Astrocyte of the spinal cord (primary cell): ENCODE results near the gene DPP4.

Experiments used
- DNase-seq: peaks from one replicate; pipeline ENCODE4 v3.0.0; 2011; ENCODE audit warnings: low read depth, low spot score
- H3K4me3 ChIP-seq: 2 replicates; pipeline ENCODE4 v1.5.1; 2011; ENCODE audit warnings: low read depth, mild to moderate bottlenecking, low read length, moderate library complexity
- in situ Hi-C: cut with HindIII; loops from 2 replicates; pipeline ENCODE4 v1.10.0; 2017; ENCODE audit warnings: low sequenced_read_pairs
- TF ChIP-seq, protein P1 (sequence below): IDR thresholded peaks from 2 replicates; pipeline ENCODE4 v1.5.1; 2012; ENCODE audit warnings: low read depth, mild to moderate bottlenecking, low read length, inconsistent platforms

DPP4 gene

DNA sequence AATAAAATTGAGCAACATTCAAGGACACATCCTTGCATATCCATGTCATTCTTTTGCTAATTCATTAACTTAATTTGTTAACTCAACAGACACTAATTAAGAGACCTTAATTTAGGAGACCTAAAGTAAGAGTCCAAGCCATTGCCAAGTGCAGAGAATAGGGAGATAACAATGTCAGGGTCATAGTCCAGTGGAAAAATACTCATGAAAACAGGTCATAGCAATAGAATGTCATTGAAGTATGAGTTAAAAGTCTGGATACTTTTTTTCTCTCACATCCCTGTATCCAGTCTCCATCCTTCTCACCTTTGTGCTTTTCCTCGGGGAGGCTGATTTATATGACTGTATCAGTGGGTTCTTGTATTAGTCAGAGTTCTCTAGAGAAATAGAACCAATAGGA is 26.6 kb upstream of the DPP4 start:
- TF ChIP-seq, protein P1, sequence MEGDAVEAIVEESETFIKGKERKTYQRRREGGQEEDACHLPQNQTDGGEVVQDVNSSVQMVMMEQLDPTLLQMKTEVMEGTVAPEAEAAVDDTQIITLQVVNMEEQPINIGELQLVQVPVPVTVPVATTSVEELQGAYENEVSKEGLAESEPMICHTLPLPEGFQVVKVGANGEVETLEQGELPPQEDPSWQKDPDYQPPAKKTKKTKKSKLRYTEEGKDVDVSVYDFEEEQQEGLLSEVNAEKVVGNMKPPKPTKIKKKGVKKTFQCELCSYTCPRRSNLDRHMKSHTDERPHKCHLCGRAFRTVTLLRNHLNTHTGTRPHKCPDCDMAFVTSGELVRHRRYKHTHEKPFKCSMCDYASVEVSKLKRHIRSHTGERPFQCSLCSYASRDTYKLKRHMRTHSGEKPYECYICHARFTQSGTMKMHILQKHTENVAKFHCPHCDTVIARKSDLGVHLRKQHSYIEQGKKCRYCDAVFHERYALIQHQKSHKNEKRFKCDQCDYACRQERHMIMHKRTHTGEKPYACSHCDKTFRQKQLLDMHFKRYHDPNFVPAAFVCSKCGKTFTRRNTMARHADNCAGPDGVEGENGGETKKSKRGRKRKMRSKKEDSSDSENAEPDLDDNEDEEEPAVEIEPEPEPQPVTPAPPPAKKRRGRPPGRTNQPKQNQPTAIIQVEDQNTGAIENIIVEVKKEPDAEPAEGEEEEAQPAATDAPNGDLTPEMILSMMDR, result no peak
- no peak for DNase-seq
- in situ Hi-C loops, result no loop called here
- no peak overlapping the region for H3K4me3 ChIP-seq

DNA sequence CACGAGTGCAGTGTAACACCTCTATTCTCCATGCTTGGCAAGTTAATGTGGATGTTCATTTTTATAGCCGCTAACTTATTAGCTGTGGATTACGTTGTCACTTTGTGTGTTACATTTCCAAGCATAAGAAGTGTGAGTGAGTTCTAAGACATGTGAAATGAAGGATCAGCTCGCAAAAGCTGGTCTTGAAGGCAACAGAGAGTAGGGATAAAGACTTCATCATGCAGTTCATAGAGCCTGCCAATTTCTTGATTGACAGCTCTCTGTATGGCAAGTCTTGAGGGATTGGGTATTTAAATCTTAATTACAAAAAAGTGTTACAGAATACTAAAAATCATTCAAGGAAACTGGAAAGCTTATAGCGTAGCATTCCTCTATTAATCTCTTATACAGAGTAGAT is 25.8 kb upstream of the DPP4 start:
- DNase-seq, result no peak
- TF ChIP-seq, protein P1, result no peak
- no peak overlapping the region for H3K4me3 ChIP-seq
- in situ Hi-C loops, result no loop called here

DNA sequence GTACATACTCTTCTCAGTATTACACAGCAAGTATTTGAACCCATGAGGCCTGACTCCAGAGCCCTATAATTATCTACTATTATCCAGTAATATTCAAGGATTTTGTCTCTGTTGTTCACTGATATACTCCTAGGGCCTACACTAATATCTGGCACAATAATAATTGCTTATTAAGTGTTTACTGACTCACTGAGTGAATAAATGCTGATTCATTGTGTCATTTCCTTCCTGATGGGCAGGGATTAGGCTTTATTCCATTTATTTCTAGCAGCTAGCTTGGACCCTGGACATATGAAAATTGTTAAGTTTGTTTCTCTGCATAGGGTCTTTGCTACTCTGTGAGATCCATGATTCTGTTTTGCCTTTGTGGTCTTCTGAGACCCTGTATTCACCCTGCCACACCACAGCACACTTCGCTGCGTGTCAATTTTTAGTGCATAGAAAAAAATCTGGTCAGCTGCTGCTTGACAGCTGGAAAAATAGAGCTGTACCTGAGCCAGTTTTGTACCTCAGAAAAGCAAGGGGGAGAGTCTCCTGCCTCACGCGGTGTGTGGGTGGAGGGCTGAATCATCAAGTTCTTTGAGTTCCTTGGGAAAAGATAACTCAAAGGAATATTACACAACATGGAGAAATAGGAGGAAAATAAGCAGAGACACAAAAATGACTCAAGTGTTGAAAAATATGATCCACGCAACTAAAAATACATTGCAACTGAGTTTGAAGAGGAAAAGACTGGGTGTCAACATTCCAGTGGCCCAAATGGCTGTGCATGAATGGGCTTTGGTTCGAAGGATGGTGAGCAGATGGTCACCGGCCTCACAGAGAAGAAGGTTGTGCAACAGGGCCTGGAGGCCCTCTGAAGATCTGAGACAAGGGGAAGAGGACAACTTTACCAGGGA is 18.9 kb upstream of the DPP4 start:
- TF ChIP-seq, protein P1, result no peak
- H3K4me3 ChIP-seq, result no peak overlapping the region
- in situ Hi-C loops, result no loop called here

DNA sequence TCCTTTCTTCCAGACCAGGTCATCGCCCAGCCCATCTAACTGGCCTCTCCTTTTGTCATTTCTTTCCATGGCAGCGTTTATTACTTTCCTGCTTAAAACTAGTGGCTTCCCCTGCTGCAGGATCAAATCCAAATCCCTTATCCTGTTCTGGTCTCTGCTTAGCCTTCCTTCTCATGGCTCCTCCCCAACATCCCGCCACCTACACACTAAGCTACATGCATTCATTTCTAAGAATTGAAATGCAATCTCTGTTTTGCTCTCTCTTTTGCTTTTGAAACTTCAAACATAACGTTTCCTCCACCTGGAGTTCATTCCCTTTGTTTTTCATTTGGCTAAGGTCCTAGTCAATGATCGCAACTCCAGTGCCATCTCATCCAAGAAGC is 18.0 kb upstream of the DPP4 start:
- no peak overlapping the region for H3K4me3 ChIP-seq
- in situ Hi-C loops, result no loop called here
- no peak for DNase-seq
- TF ChIP-seq, protein P1, result no peak

More for the DNA sequence above, 18.9 kb upstream of the DPP4 start:
- peak; percentile 78 for DNase-seq

DNA sequence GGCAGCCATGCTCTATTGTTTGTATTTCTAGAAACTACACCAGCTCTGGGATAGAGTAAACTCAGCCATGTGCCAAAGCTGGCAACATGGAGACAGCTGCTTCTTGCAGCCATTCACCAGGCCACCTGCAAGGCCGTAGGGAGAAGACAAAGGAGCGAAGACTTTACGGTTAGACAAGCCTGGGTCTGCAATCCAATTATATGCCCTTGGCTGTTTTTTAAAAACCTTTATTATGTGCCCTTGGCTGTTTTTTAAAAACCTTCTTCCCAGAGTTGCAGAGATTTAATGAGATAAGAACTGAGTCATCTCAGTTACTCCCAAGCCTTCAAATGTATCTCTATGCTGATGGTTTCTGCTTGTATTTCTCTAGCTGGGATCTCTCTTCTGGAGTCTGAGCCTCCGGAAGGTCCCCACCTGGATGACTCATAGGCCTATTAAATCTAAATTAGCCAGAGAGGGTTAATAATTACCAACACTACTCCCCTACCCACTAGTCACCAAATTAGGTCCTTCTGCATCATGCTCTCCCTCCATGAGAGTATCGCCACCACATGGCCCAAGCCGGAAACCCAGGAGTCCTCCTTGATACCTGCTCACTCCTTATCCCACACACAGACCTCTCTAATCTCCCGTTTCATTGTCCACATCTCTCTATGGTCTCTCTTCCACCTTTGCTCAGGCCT is 17.5 kb upstream of the DPP4 start:
- DNase-seq, result peak; percentile 28
- no peak overlapping the region for H3K4me3 ChIP-seq
- TF ChIP-seq, protein P1, result no peak
- in situ Hi-C loops, result no loop called here

DNA sequence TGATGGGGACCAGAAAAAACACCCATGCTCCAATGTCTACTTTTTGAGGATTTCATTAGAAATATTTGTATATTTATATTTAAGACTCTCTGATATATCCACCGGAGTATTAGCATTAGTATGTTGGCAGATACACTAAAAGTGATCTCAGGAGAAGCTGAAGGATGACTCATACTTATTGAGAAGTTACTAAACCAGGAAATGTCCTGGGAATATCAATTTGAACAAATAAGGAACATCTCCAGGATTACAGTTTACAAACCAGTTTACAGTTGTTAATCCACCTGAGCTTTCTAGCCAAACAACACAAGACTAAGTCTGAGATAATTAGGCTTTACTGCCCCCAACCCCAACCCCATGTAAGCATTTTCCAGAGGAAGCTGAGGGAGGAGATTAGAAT is 16.1 kb upstream of the DPP4 start:
- TF ChIP-seq, protein P1, result no peak
- in situ Hi-C loops, result no loop called here
- peak; percentile 41 for DNase-seq
- H3K4me3 ChIP-seq, result no peak overlapping the region
